ENCODE results near the gene UBE4B.
"Not testable (repeated sequence)": the region's sequence is repeated elsewhere in the genome, so short reads cannot be mapped to it uniquely, and the experiment has no call there.

Gene UBE4B

GRCh38 chr1:10179406-10180091 lies 146.8 kb downstream of the UBE4B start:
- no peak for DNase-seq

GRCh38 chr1:10181154-10181553 lies 148.4 kb downstream of the UBE4B start:
- no peak for DNase-seq

- no peak for DNase-seq
These were observed 153.0 kb downstream of the UBE4B start for GRCh38 chr1:10185759-10186158.

- DNase-seq, result no peak
These were observed 153.7 kb downstream of the UBE4B start for GRCh38 chr1:10186331-10187025.

GRCh38 chr1:10187026-10187334 lies 154.2 kb downstream of the UBE4B start:
- no peak for DNase-seq

- no peak for DNase-seq
These were observed 155.4 kb downstream of the UBE4B start for GRCh38 chr1:10188133-10188650.

GRCh38 chr1:10189659-10190058 lies 156.9 kb downstream of the UBE4B start:
- no peak for DNase-seq

GRCh38 chr1:10192263-10192662 lies 159.5 kb downstream of the UBE4B start:
- peak; percentile 1 for DNase-seq

- DNase-seq, result no peak
These were observed 160.5 kb downstream of the UBE4B start for GRCh38 chr1:10193288-10193687.

GRCh38 chr1:10195570-10195969 lies 162.8 kb downstream of the UBE4B start:
- no peak for DNase-seq

GRCh38 chr1:10196976-10197375 lies 164.2 kb downstream of the UBE4B start:
- DNase-seq, result no peak

- DNase-seq, result no peak
These were observed 167.9 kb downstream of the UBE4B start for GRCh38 chr1:10200620-10201019.

- no peak for DNase-seq
These were observed 171.4 kb downstream of the UBE4B start for GRCh38 chr1:10204003-10204642.

- not testable (repeated sequence) for DNase-seq
These were observed 172.4 kb downstream of the UBE4B start for GRCh38 chr1:10205206-10205605.

GRCh38 chr1:10207810-10208209 lies 175.1 kb downstream of the UBE4B start:
- DNase-seq, result no peak

GRCh38 chr1:10208537-10208936 lies 175.8 kb downstream of the UBE4B start:
- no peak for DNase-seq

GRCh38 chr1:10209590-10209904 lies 176.8 kb downstream of the UBE4B start:
- DNase-seq, result no peak

GRCh38 chr1:10209905-10210810 lies 177.4 kb downstream of the UBE4B start, which contains the start of gene KIF1B:
TSS of gene KIF1B (plus strand) at chr1:10210570. CDS start at chr1:10232329, 21,759 bp downstream.
- DNase-seq, result peak; percentile 79

- peak; percentile 31 for DNase-seq
These were observed 178.4 kb downstream of the UBE4B start for GRCh38 chr1:10210841-10211804.

GRCh38 chr1:10211805-10212410 lies 179.2 kb downstream of the UBE4B start:
- peak; percentile 7 for DNase-seq

GRCh38 chr1:10212476-10212875 lies 179.7 kb downstream of the UBE4B start:
- no peak for DNase-seq
